ENCODE data around the gene FILIP1L.

DNA sequence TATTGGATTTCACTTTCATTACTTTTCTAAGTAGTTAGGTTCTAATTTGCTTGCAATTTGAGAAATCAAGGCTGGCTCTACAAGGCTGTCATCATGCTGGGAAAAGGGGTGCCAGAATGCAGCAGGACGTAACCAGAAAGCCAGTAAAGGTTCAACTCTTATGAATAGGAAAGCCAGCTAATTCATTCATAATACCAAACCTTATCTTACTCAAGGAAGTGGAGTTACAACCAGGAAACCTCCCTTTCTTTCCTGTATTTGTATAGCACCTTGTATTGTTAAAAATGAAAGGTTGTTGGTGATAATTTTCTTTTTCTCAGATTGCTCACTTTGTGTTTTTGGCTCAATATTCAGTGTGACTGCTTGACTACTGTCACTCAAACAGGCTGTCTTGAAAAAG is 109.4 kb downstream of the FILIP1L start:
- TF ChIP-seq CHD1 (IDR thresholded peaks at IDR 0.05; ENCODE audit: low read depth, low read length) = no peak
- TF ChIP-seq, protein P1, sequence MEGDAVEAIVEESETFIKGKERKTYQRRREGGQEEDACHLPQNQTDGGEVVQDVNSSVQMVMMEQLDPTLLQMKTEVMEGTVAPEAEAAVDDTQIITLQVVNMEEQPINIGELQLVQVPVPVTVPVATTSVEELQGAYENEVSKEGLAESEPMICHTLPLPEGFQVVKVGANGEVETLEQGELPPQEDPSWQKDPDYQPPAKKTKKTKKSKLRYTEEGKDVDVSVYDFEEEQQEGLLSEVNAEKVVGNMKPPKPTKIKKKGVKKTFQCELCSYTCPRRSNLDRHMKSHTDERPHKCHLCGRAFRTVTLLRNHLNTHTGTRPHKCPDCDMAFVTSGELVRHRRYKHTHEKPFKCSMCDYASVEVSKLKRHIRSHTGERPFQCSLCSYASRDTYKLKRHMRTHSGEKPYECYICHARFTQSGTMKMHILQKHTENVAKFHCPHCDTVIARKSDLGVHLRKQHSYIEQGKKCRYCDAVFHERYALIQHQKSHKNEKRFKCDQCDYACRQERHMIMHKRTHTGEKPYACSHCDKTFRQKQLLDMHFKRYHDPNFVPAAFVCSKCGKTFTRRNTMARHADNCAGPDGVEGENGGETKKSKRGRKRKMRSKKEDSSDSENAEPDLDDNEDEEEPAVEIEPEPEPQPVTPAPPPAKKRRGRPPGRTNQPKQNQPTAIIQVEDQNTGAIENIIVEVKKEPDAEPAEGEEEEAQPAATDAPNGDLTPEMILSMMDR (conservative IDR thresholded peaks at IDR 0.05; ENCODE audit: low read depth, low read length) = no peak

Data from IMR-90 (cell line).